Progenitor cell of endocrine pancreas (in vitro differentiated cells): Measurements from ENCODE around the gene AK5. TPM values are rescaled to one million over a fixed set of nuclear protein-coding genes. Genes with fewer than 3 reads are reported as not detected.

Source experiments
- DNase-seq: peaks from one replicate; pipeline ENCODE4 v3.0.0; 2021; ENCODE audit warnings: low spot score; ENCODE audit not compliant: unreplicated experiment
- H3K27ac Mint-ChIP-seq: 2 replicates; pipeline ENCODE4 v1.8.0; 2021; ENCODE audit warnings: mild to moderate bottlenecking, moderate library complexity, mixed read lengths
- H3K27me3 Mint-ChIP-seq: 2 replicates; pipeline ENCODE4 v1.8.0; 2021; ENCODE audit warnings: mixed read lengths
- H3K36me3 Mint-ChIP-seq: 2 replicates; pipeline ENCODE4 v1.8.0; 2022; ENCODE audit warnings: mixed read lengths; ENCODE audit not compliant: insufficient read depth
- H3K4me1 Mint-ChIP-seq: 2 replicates; pipeline ENCODE4 v1.8.0; 2021; ENCODE audit warnings: low read depth, mixed read lengths
- H3K4me3 Mint-ChIP-seq: 2 replicates; pipeline ENCODE4 v1.8.0; 2021; ENCODE audit warnings: low read depth, mild to moderate bottlenecking, moderate library complexity, mixed read lengths
- H3K9me3 Mint-ChIP-seq: 2 replicates; pipeline ENCODE4 v1.8.0; 2021; ENCODE audit warnings: low read depth, mixed read lengths
- CTCF ChIP-seq: fragments of 200-600 bp; sonication (generic); IDR thresholded peaks from one replicate; pipeline ENCODE4 v1.5.0; 2021; ENCODE audit warnings: antibody characterized with exemption, mild to moderate bottlenecking; ENCODE audit not compliant: unreplicated experiment
- total RNA-seq: library from RNA; stranded (reverse); gene quantifications from 2 replicates; pipeline ENCODE4 v1.2.1, GENCODE V29; 2021

AK5 gene
- total RNA-seq, 1 donor from 2014 or later: 4.0 TPM

GRCh38 chr1:77371396-77371795 is 89.6 kb downstream of the AK5 start:
- no peaks in the 10 kb centered on the region for H3K4me1 Mint-ChIP-seq
- no peaks in the 10 kb centered on the region for H3K9me3 Mint-ChIP-seq
- H3K27me3 Mint-ChIP-seq: no peaks in the 10 kb centered on the region
- H3K36me3 Mint-ChIP-seq: no peaks in the 10 kb centered on the region
- H3K4me3 Mint-ChIP-seq: no peak overlapping the region
- no peak overlapping the region for H3K27ac Mint-ChIP-seq
- no peak for TF ChIP-seq CTCF
- DNase-seq: no peak

- Mint-ChIP-seq H3K9me3 (no peaks in the 10 kb centered on the region), H3K4me3 (no peak overlapping the region), H3K27ac (no peak overlapping the region), H3K4me1 (peaks cover 4% of the 10 kb centered on the region), H3K27me3 (no peaks in the 10 kb centered on the region), H3K36me3 (no peaks in the 10 kb centered on the region)
- DNase-seq: no peak
- no peak for TF ChIP-seq CTCF
Measured at GRCh38 chr1:77373702-77374101, 91.9 kb downstream of the AK5 start.

GRCh38 chr1:77375541-77375940 is 93.7 kb downstream of the AK5 start:
- H3K36me3 Mint-ChIP-seq: no peaks in the 10 kb centered on the region
- no peaks in the 10 kb centered on the region for H3K9me3 Mint-ChIP-seq
- no peak for DNase-seq
- no peak overlapping the region for H3K27ac Mint-ChIP-seq
- H3K4me3 Mint-ChIP-seq: no peak overlapping the region
- H3K4me1 Mint-ChIP-seq: peaks cover 11% of the 10 kb centered on the region
- no peak for TF ChIP-seq CTCF
- H3K27me3 Mint-ChIP-seq: peaks cover 2% of the 10 kb centered on the region

GRCh38 chr1:77375990-77376389 is 94.2 kb downstream of the AK5 start:
- Mint-ChIP-seq H3K36me3 (no peaks in the 10 kb centered on the region), H3K27me3 (peaks cover 3% of the 10 kb centered on the region), H3K9me3 (no peaks in the 10 kb centered on the region), H3K27ac (no peak overlapping the region), H3K4me1 (peaks cover 11% of the 10 kb centered on the region), H3K4me3 (no peak overlapping the region)
- no peak for TF ChIP-seq CTCF
- DNase-seq: no peak

GRCh38 chr1:77378723-77379535 is 97.1 kb downstream of the AK5 start:
- Mint-ChIP-seq H3K4me1 (peaks cover 11% of the 10 kb centered on the region), H3K4me3 (no peak overlapping the region), H3K27me3 (peaks cover 3% of the 10 kb centered on the region), H3K27ac (no peak overlapping the region), H3K9me3 (no peaks in the 10 kb centered on the region), H3K36me3 (no peaks in the 10 kb centered on the region)
- no peak for TF ChIP-seq CTCF
- no peak for DNase-seq
